ENCODE measurements around the gene PELO. TPM values are rescaled to one million over a fixed set of nuclear protein-coding genes. Genes with fewer than 3 reads are reported as not detected.

Gene PELO, protein sequence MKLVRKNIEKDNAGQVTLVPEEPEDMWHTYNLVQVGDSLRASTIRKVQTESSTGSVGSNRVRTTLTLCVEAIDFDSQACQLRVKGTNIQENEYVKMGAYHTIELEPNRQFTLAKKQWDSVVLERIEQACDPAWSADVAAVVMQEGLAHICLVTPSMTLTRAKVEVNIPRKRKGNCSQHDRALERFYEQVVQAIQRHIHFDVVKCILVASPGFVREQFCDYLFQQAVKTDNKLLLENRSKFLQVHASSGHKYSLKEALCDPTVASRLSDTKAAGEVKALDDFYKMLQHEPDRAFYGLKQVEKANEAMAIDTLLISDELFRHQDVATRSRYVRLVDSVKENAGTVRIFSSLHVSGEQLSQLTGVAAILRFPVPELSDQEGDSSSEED
- 27.4 and 31.6 TPM in 2 replicates for total RNA-seq

DNA sequence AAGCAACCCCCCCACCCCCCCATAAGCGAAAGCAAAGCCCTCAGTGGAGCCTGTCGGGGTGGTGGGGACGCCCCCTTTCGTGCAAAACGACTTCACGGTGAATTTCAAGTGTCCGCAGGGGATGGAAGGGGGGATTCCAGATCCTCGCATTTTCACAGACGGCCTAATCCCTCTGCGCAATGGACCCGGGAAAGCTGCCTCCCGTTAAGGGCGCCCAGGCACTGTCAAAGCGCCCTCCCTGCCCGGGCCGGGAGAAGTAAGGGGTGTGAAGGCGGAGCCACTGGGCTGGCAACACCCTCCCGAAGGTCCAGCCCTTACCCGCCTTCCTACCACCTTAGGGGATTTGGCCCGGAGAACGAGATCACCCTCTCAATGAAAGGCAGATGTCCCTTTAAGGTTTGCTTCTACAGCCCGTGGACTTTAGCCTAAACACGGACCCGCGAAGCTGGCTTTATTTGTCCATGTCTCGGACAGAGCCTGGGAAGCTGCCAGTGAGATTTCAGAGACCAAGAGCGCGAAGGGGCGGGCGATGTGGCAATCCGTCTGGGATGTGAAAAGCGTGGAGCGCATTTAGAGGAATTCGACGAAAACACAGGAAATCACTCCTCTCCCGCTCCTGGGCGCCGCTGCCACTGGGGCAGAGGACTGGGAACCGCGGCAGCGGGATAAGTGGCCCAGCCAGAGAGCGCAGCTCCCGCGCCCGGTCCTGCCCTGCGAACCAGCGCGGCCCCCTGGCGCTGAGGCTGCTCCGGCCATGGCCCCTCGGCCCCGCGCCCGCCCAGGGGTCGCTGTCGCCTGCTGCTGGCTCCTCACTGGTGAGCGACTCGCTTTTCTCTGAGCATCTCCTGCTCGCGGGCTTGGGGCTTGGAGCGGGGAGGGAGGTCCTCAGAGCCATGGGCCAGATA, at the start of gene PELO, which contains the start of gene ITGA1:
PELO (plus strand) TSS at position 317 of the 905 bp plus-strand sequence. CDS start 12,479 bp downstream, outside the sequence.
ITGA1 (plus strand) TSS at position 317 of the 905 bp plus-strand sequence; CDS start at position 755, 438 bp downstream.

Other genes with a start within 250 kb of the PELO start
- gene ITGA1, start within 50 bp of the PELO start, total RNA-seq: 105 and 125 TPM in 2 replicates
- 4.5 and 6.3 TPM in 2 replicates for gene ITGA2, start 201.4 kb downstream of the PELO start, total RNA-seq